ENCODE data around the gene PTPRT. TPM values are rescaled to one million over a fixed set of nuclear protein-coding genes. Genes with fewer than 3 reads are reported as not detected.

The PTPRT gene
- total and polyA plus RNA-seq, 2 of the 4 experiments (the other 2 are of a cell fraction) = not detected

- Histone ChIP-seq H2AK9ac (replicated peaks; ENCODE audit: low read depth, low read length, poor library complexity) (no peak overlapping the region), H2BK5ac (ENCODE audit: low read depth, low read length, poor library complexity, severe bottlenecking) (no peak overlapping the region), H3K56ac (ENCODE audit: extremely low read depth, insufficient read depth, low read length) (no peak overlapping the region), H4K20me1 (ENCODE audit: insufficient read depth, low read length) (no peaks in the 10 kb centered on the region), H2AK5ac (ENCODE audit: low read depth, low read length) (no peak overlapping the region), H2AFZ (replicated peaks; ENCODE audit: low read length, poor library complexity) (no peak overlapping the region), H3K14ac (replicated peaks; ENCODE audit: low read depth, low read length) (no peak overlapping the region), H3K9ac (ENCODE audit: low read depth, low read length) (no peak overlapping the region), H3K9me1 (ENCODE audit: insufficient read depth, low read length) (no peaks in the 10 kb centered on the region), H3K27ac (ENCODE audit: insufficient read depth, low read length) (no peak overlapping the region), H3K9me3 (ENCODE audit: control insufficient read depth, insufficient read depth, low read length) (peaks cover 10% of the 10 kb centered on the region), H4K8ac (ENCODE audit: low read depth in 2 of 2, low read length in 2 of 2) (no peak overlapping the region), H2BK20ac (ENCODE audit: low read depth, low read length) (no peak overlapping the region), H3K4me2 (ENCODE audit: low read depth, low read length) (no peak overlapping the region), H3K27me3 (ENCODE audit: control insufficient read depth, insufficient read depth, low read length) (no peaks in the 10 kb centered on the region), H3K4me1 (ENCODE audit: control insufficient read depth, insufficient read depth, low read length) (no peaks in the 10 kb centered on the region), H4K91ac (ENCODE audit: insufficient read depth, low read depth, low read length) (no peak overlapping the region), H3K79me1 (ENCODE audit: low read depth in 1 of 2, low read length in 2 of 2) (no peaks in the 10 kb centered on the region), H2BK120ac (ENCODE audit: low read depth, low read length) (no peak overlapping the region), H2BK15ac (ENCODE audit: low read depth, low read length) (no peak overlapping the region), H4K5ac (ENCODE audit: low read depth, low read length) (no peak overlapping the region), H3K36me3 (ENCODE audit: control insufficient read depth, insufficient read depth, low read length) (no peaks in the 10 kb centered on the region), H3K23ac (ENCODE audit: low read depth, low read length) (no peak overlapping the region), H3K18ac (ENCODE audit: low read depth, low read length) (no peak overlapping the region), H3K4ac (ENCODE audit: low read depth, low read length) (no peak overlapping the region), H3K4me3 (ENCODE audit: insufficient read depth, low read depth, low read length) (no peak overlapping the region)
- no CpG with 5 or more reads among the region's 2 CpGs for WGBS, 2 experiments (ENCODE audit: extremely low coverage in 2 of 2, insufficient read length in 1 of 2)
- intact Hi-C loops (cut with micrococcal nuclease) (no loop called here), in situ Hi-C loops (cut with MboI; ENCODE audit: low sequenced_read_pairs) (no loop called here), dilution Hi-C loops (cut with HindIII; ENCODE audit: low sequenced_read_pairs, unreplicated experiment) (no loop called here)
- no peak for ATAC-seq (ENCODE audit: low read depth)
- CTCF ChIA-PET = no interaction called here
- no peak for DNase-seq
- BruUV-seq (replicated peaks) = no TSS peak
- POLR2A ChIA-PET (ENCODE audit: unreplicated experiment) = no interaction called here
- TF ChIP-seq CHD1 (IDR thresholded peaks at IDR 0.05; ENCODE audit: low read depth, low read length) (no peak), POLR2A (IDR thresholded peaks at IDR 0.05; ENCODE audit: low read depth, low read length) (no peak), RFX5 (IDR thresholded peaks at IDR 0.05; ENCODE audit: low read depth, low read length) (no peak), CEBPB (IDR thresholded peaks at IDR 0.05; ENCODE audit: low read depth, low read length) (no peak), ELK1 (IDR thresholded peaks at IDR 0.05; ENCODE audit: borderline replicate concordance, low read depth, low read length) (no peak), SMC3 (IDR thresholded peaks at IDR 0.05; ENCODE audit: low read depth, low read length) (no peak), NFE2L2 (IDR thresholded peaks at IDR 0.05; ENCODE audit: low read depth, low read length) (no peak), MAFK (IDR thresholded peaks at IDR 0.05; ENCODE audit: low read depth, low read length) (no peak), RCOR1 (IDR thresholded peaks at IDR 0.05; ENCODE audit: insufficient replicate concordance, low read length) (no peak), MXI1 (IDR thresholded peaks at IDR 0.05; ENCODE audit: borderline replicate concordance, low read depth, low read length) (no peak), MAZ (IDR thresholded peaks at IDR 0.05; ENCODE audit: borderline replicate concordance, low read depth, low read length) (no peak), BHLHE40 (IDR thresholded peaks at IDR 0.05; ENCODE audit: low read depth, low read length) (no peak), FOS (IDR thresholded peaks at IDR 0.05; ENCODE audit: low read depth, low read length) (no peak), RAD21 (IDR thresholded peaks at IDR 0.05; ENCODE audit: low read length) (no peak)
- TF ChIP-seq, protein P1, sequence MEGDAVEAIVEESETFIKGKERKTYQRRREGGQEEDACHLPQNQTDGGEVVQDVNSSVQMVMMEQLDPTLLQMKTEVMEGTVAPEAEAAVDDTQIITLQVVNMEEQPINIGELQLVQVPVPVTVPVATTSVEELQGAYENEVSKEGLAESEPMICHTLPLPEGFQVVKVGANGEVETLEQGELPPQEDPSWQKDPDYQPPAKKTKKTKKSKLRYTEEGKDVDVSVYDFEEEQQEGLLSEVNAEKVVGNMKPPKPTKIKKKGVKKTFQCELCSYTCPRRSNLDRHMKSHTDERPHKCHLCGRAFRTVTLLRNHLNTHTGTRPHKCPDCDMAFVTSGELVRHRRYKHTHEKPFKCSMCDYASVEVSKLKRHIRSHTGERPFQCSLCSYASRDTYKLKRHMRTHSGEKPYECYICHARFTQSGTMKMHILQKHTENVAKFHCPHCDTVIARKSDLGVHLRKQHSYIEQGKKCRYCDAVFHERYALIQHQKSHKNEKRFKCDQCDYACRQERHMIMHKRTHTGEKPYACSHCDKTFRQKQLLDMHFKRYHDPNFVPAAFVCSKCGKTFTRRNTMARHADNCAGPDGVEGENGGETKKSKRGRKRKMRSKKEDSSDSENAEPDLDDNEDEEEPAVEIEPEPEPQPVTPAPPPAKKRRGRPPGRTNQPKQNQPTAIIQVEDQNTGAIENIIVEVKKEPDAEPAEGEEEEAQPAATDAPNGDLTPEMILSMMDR (conservative IDR thresholded peaks at IDR 0.05; ENCODE audit: low read depth, low read length) = no peak
- TF ChIP-seq, protein P2, sequence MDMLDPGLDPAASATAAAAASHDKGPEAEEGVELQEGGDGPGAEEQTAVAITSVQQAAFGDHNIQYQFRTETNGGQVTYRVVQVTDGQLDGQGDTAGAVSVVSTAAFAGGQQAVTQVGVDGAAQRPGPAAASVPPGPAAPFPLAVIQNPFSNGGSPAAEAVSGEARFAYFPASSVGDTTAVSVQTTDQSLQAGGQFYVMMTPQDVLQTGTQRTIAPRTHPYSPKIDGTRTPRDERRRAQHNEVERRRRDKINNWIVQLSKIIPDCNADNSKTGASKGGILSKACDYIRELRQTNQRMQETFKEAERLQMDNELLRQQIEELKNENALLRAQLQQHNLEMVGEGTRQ (IDR thresholded peaks at IDR 0.05; ENCODE audit: low read depth, low read length) = no peak
Measured at GRCh38 chr20:42886801-42887200, 302.9 kb downstream of the PTPRT start.

Data from IMR-90 (cell line).